IPS DF 6.9 (cell line): ENCODE measurements around the gene PTPRU.

Experiments
- DNase-seq: peaks from one replicate; pipeline ENCODE4 v3.0.0-alpha.2; 2013; ENCODE audit warnings: low read depth, low spot score
- H3K27ac ChIP-seq: one replicate; pipeline ENCODE4 v1.5.1; 2013; ENCODE audit warnings: low read length, control low read depth
- H3K27me3 ChIP-seq: 2 replicates; pipeline ENCODE4 v1.6.1; 2013; ENCODE audit warnings: mild to moderate bottlenecking, low read length; ENCODE audit not compliant: control insufficient read depth, insufficient read depth
- H3K36me3 ChIP-seq: 2 replicates; pipeline ENCODE4 v1.6.1; 2013; ENCODE audit warnings: low read length; ENCODE audit not compliant: control insufficient read depth, insufficient read depth
- H3K4me1 ChIP-seq: 2 replicates; pipeline ENCODE4 v1.6.1; 2013; ENCODE audit warnings: low read length; ENCODE audit not compliant: control insufficient read depth, insufficient read depth
- H3K4me3 ChIP-seq: 2 replicates; pipeline ENCODE4 v1.5.1; 2013; ENCODE audit warnings: mild to moderate bottlenecking, low read length
- H3K9me3 ChIP-seq: 2 replicates; pipeline ENCODE4 v1.6.1; 2013; ENCODE audit warnings: low read length, inconsistent platforms; ENCODE audit not compliant: control insufficient read depth, insufficient read depth
- whole genome bisulfite sequencing: extraction: QIAGEN DNeasy Blood & Tissue Kit; methylation state at CpG from one replicate; pipeline ENCODE4 v1.1.7; 2013; ENCODE audit warnings: mixed read lengths, missing lambda C conversion rate; ENCODE audit not compliant: insufficient read length, insufficient coverage; 5-methylcytosine and 5-hydroxymethylcytosine counted together

The PTPRU gene

GRCh38 chr1:29317063-29317915, 81.0 kb downstream of the PTPRU start:
- no peaks in the 10 kb centered on the region for H3K27me3 ChIP-seq
- DNase-seq = no peak
- H3K27ac ChIP-seq = no peak overlapping the region
- peaks cover 1% of the 10 kb centered on the region; the same call in 1 of the 2 replicates for H3K4me1 ChIP-seq
- no peak overlapping the region for H3K4me3 ChIP-seq
- no CpG with 5 or more reads among the region's 30 CpGs for WGBS
- no peaks in the 10 kb centered on the region for H3K9me3 ChIP-seq
- H3K36me3 ChIP-seq = peaks cover 16% of the 10 kb centered on the region

GRCh38 chr1:29317916-29318530, 81.7 kb downstream of the PTPRU start:
- H3K4me3 ChIP-seq = no peak overlapping the region
- no CpG with 5 or more reads among the region's 5 CpGs for WGBS
- no peak for DNase-seq
- peaks cover 14% of the 10 kb centered on the region for H3K36me3 ChIP-seq
- H3K9me3 ChIP-seq = no peaks in the 10 kb centered on the region
- no peaks in the 10 kb centered on the region for H3K27me3 ChIP-seq
- H3K27ac ChIP-seq = no peak overlapping the region
- no peaks in the 10 kb centered on the region for H3K4me1 ChIP-seq

- Histone ChIP-seq H3K27ac (no peak overlapping the region), H3K36me3 (peaks cover 14% of the 10 kb centered on the region), H3K9me3 (no peaks in the 10 kb centered on the region), H3K4me3 (no peak overlapping the region), H3K4me1 (no peaks in the 10 kb centered on the region), H3K27me3 (no peaks in the 10 kb centered on the region)
- DNase-seq = no peak
- WGBS = no CpG with 5 or more reads among the region's 10 CpGs
Observed at GRCh38 chr1:29318724-29319123, 82.4 kb downstream of the PTPRU start.

GRCh38 chr1:29319300-29320110, 83.2 kb downstream of the PTPRU start:
- no peak overlapping the region for H3K27ac ChIP-seq
- no peaks in the 10 kb centered on the region for H3K9me3 ChIP-seq
- WGBS = no CpG with 5 or more reads among the region's 9 CpGs
- H3K27me3 ChIP-seq = no peaks in the 10 kb centered on the region
- peaks cover 3% of the 10 kb centered on the region; the same call in 1 of the 2 replicates for H3K4me1 ChIP-seq
- peaks cover 14% of the 10 kb centered on the region for H3K36me3 ChIP-seq
- DNase-seq = no peak
- H3K4me3 ChIP-seq = no peak overlapping the region

- no CpG with 5 or more reads among the region's 21 CpGs for WGBS
Observed at GRCh38 chr1:29320156-29320940, 84.0 kb downstream of the PTPRU start.

GRCh38 chr1:29321176-29321575, 84.9 kb downstream of the PTPRU start:
- H3K9me3 ChIP-seq = no peaks in the 10 kb centered on the region
- peaks cover 4% of the 10 kb centered on the region; the same call in 1 of the 2 replicates for H3K36me3 ChIP-seq
- no peak overlapping the region for H3K4me3 ChIP-seq
- DNase-seq = no peak
- H3K27me3 ChIP-seq = no peaks in the 10 kb centered on the region
- H3K4me1 ChIP-seq = peaks cover 6% of the 10 kb centered on the region; the same call in 1 of the 2 replicates
- WGBS = no CpG with 5 or more reads among the region's 2 CpGs
- H3K27ac ChIP-seq = no peak overlapping the region

More at GRCh38 chr1:29320156-29320940, 84.0 kb downstream of the PTPRU start:
- Histone ChIP-seq H3K4me3 (no peak overlapping the region), H3K36me3 (peaks cover 11% of the 10 kb centered on the region), H3K27me3 (no peaks in the 10 kb centered on the region), H3K4me1 (peaks cover 5% of the 10 kb centered on the region; the same call in 1 of the 2 replicates), H3K27ac (no peak overlapping the region), H3K9me3 (no peaks in the 10 kb centered on the region)
- no peak for DNase-seq

GRCh38 chr1:29322147-29322694, 85.9 kb downstream of the PTPRU start:
- H3K36me3 ChIP-seq = peaks cover 4% of the 10 kb centered on the region; the same call in 1 of the 2 replicates
- no CpG with 5 or more reads among the region's 8 CpGs for WGBS
- no peaks in the 10 kb centered on the region for H3K9me3 ChIP-seq

GRCh38 chr1:29322861-29323585, 86.7 kb downstream of the PTPRU start:
- Histone ChIP-seq H3K4me1 (peaks cover 6% of the 10 kb centered on the region; the same call in 1 of the 2 replicates), H3K27ac (no peak overlapping the region), H3K9me3 (no peaks in the 10 kb centered on the region), H3K36me3 (peaks cover 4% of the 10 kb centered on the region; the same call in 1 of the 2 replicates), H3K4me3 (no peak overlapping the region), H3K27me3 (no peaks in the 10 kb centered on the region)
- WGBS = no CpG with 5 or more reads among the region's 12 CpGs
- DNase-seq = no peak

More at GRCh38 chr1:29322147-29322694, 85.9 kb downstream of the PTPRU start:
- Histone ChIP-seq H3K4me1 (peaks cover 6% of the 10 kb centered on the region; the same call in 1 of the 2 replicates), H3K4me3 (no peak overlapping the region), H3K27ac (no peak overlapping the region), H3K27me3 (no peaks in the 10 kb centered on the region)
- DNase-seq = no peak

- DNase-seq = no peak
- no peaks in the 10 kb centered on the region for H3K9me3 ChIP-seq
- peaks cover 4% of the 10 kb centered on the region; the same call in 1 of the 2 replicates for H3K36me3 ChIP-seq
- peaks cover 6% of the 10 kb centered on the region; the same call in 1 of the 2 replicates for H3K4me1 ChIP-seq
- no peak overlapping the region for H3K4me3 ChIP-seq
- H3K27me3 ChIP-seq = no peaks in the 10 kb centered on the region
- WGBS = no CpG with 5 or more reads among the region's 8 CpGs
- H3K27ac ChIP-seq = no peak overlapping the region
Observed at GRCh38 chr1:29323636-29324035, 87.3 kb downstream of the PTPRU start.
